HG03378 (cell line): ENCODE results near the gene CYSTM1.

ENCODE experiments used
- ATAC-seq: cut with Tn5 transposase; IDR thresholded peaks from one replicate; pipeline ENCODE4 v1.9.1; 2021; ENCODE audit warnings: mild to moderate bottlenecking, moderate library complexity; ENCODE audit not compliant: unreplicated experiment

Gene CYSTM1

GRCh38 chr5:140174465-140175366, at the start of gene CYSTM1:
TSS of gene CYSTM1 (plus strand) at chr5:140175188. CDS start at chr5:140194466, 19,278 bp downstream.
- peak; percentile 79 for ATAC-seq

- ATAC-seq, result no peak
Measured at GRCh38 chr5:140125637-140126036, 49.4 kb upstream of the CYSTM1 start, which contains the start of gene IGIP. TSS of gene IGIP (plus strand) at chr5:140125937. CDS start at chr5:140128477, 2,540 bp downstream.

- no peak for ATAC-seq
Measured at GRCh38 chr5:140126315-140127012, 48.5 kb upstream of the CYSTM1 start.

- ATAC-seq, result no peak
Measured at GRCh38 chr5:140128376-140128775, 46.6 kb upstream of the CYSTM1 start.

GRCh38 chr5:140130949-140131733, 43.8 kb upstream of the CYSTM1 start:
- no peak for ATAC-seq

GRCh38 chr5:140131967-140132409, 43.0 kb upstream of the CYSTM1 start:
- ATAC-seq, result no peak

- ATAC-seq, result no peak
Measured at GRCh38 chr5:140133514-140134167, 41.3 kb upstream of the CYSTM1 start.

- ATAC-seq, result no peak
Measured at GRCh38 chr5:140134277-140134935, 40.6 kb upstream of the CYSTM1 start.

- ATAC-seq, result no peak
Measured at GRCh38 chr5:140135127-140135526, 39.9 kb upstream of the CYSTM1 start.

GRCh38 chr5:140136624-140137023, 38.4 kb upstream of the CYSTM1 start:
- no peak for ATAC-seq

GRCh38 chr5:140140435-140140834, 34.6 kb upstream of the CYSTM1 start:
- ATAC-seq, result no peak

GRCh38 chr5:140141241-140141640, 33.7 kb upstream of the CYSTM1 start:
- ATAC-seq, result no peak

- ATAC-seq, result no peak
Measured at GRCh38 chr5:140142246-140142645, 32.7 kb upstream of the CYSTM1 start.

GRCh38 chr5:140142856-140143255, 32.1 kb upstream of the CYSTM1 start:
- no peak for ATAC-seq

- no peak for ATAC-seq
Measured at GRCh38 chr5:140143521-140144258, 31.3 kb upstream of the CYSTM1 start.

GRCh38 chr5:140145256-140145655, 29.7 kb upstream of the CYSTM1 start:
- no peak for ATAC-seq

- ATAC-seq, result no peak
Measured at GRCh38 chr5:140145818-140146522, 29.0 kb upstream of the CYSTM1 start.

GRCh38 chr5:140146523-140146842, 28.5 kb upstream of the CYSTM1 start:
- no peak for ATAC-seq

- ATAC-seq, result no peak
Measured at GRCh38 chr5:140147460-140147859, 27.5 kb upstream of the CYSTM1 start.
